ENCODE results near the gene PRMT1.

DNA sequence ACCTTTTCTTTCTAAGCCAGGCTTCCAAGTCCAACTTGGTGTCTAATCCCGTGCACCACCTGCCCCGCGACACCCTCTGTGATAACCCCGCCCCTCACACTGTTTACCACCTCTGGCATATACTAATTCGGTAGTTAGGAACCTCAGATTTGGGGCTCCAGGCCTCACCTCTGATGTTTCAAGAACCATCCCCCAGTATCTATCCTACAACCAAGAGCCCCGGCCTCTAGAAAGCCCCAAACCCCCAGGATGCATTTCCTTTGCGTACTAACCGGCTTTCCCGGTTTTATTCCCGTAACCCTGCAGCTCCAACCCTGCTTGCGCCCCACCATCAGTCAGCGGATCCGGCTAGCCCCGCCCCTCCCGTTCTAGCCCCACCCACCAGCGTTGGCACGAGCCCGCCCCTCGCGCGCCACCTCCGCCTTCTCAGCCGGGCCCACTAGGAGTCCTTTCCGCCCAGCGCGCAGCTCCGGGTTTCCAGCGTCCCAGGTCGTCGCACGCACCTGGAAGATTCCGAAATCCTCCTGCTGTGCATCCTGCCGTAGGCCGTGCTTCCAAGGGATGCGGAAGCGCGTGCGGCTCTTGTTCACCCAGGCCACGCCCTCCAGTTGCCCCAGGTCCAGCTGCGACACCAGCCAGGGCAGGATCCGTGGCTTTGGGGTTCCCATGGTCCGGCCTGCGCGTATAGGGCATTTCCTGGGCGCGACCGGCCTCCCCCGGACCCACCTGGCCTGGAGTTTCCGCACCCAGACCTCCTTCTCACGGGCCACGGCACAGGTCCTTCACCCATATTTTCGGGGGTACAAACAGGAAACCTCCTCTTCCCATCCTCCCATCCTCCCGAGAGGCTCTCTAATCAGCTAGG lies 12.7 kb upstream of the PRMT1 start:
- TF ChIP-seq POLR2A (IDR thresholded peaks at IDR 0.05) = peak in 1 of 2 donors; percentile 58
- TF ChIP-seq, protein P1, sequence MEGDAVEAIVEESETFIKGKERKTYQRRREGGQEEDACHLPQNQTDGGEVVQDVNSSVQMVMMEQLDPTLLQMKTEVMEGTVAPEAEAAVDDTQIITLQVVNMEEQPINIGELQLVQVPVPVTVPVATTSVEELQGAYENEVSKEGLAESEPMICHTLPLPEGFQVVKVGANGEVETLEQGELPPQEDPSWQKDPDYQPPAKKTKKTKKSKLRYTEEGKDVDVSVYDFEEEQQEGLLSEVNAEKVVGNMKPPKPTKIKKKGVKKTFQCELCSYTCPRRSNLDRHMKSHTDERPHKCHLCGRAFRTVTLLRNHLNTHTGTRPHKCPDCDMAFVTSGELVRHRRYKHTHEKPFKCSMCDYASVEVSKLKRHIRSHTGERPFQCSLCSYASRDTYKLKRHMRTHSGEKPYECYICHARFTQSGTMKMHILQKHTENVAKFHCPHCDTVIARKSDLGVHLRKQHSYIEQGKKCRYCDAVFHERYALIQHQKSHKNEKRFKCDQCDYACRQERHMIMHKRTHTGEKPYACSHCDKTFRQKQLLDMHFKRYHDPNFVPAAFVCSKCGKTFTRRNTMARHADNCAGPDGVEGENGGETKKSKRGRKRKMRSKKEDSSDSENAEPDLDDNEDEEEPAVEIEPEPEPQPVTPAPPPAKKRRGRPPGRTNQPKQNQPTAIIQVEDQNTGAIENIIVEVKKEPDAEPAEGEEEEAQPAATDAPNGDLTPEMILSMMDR (IDR thresholded peaks at IDR 0.05) = peak in 5 of 6 experiments; percentile 6 to 52 (median 31)
